Smooth muscle cell (in vitro differentiated cells): ENCODE measurements around the gene PXK. TPM values are rescaled to one million over a fixed set of nuclear protein-coding genes. Genes with fewer than 3 reads are reported as not detected.

Source experiments
- DNase-seq: peaks from one replicate; lab custom pipeline; 2025; ENCODE audit not compliant: unreplicated experiment; lab: John Stamatoyannopoulos, UW
- H2AFZ ChIP-seq: fragments of 200-600 bp; sonication (generic); 2 replicates; pipeline ENCODE4 v1.6.0; 2016; ENCODE audit warnings: antibody characterized with exemption, low read depth, mild to moderate bottlenecking
- H3F3A ChIP-seq: fragments of 200-600 bp; sonication (generic); 2 replicates; pipeline ENCODE4 v1.6.0; 2017; ENCODE audit warnings: antibody characterized with exemption, low read depth
- H3K27ac ChIP-seq: fragments of 200-600 bp; sonication (generic); 2 replicates; pipeline ENCODE4 v1.5.1; 2016; ENCODE audit warnings: low read depth, mild to moderate bottlenecking
- H3K27me3 ChIP-seq: fragments of 200-600 bp; sonication (generic); 2 replicates; pipeline ENCODE4 v1.6.1; 2016; ENCODE audit warnings: low read depth, mild to moderate bottlenecking
- H3K36me3 ChIP-seq: fragments of 200-600 bp; sonication (generic); 2 replicates; pipeline ENCODE4 v1.5.1; 2016; ENCODE audit warnings: low read depth
- H3K4me1 ChIP-seq: fragments of 200-600 bp; sonication (generic); 2 replicates; pipeline ENCODE4 v1.5.1; 2016; ENCODE audit warnings: low read depth
- H3K4me2 ChIP-seq: fragments of 200-600 bp; sonication (generic); 2 replicates; pipeline ENCODE4 v1.6.0; 2016; ENCODE audit warnings: mild to moderate bottlenecking
- H3K4me3 ChIP-seq: fragments of 200-600 bp; sonication (generic); 2 replicates; pipeline ENCODE4 v1.5.1; 2016; ENCODE audit warnings: mild to moderate bottlenecking
- H3K79me2 ChIP-seq: fragments of 200-600 bp; sonication (generic); 2 replicates; pipeline ENCODE4 v1.6.0; 2016; ENCODE audit warnings: low read depth, mild to moderate bottlenecking
- H3K9ac ChIP-seq: fragments of 200-600 bp; sonication (generic); 2 replicates; pipeline ENCODE4 v1.6.0; 2016; ENCODE audit warnings: low read depth
- H3K9me3 ChIP-seq: fragments of 200-600 bp; sonication (generic); replicated peaks from 2 replicates; pipeline ENCODE4 v1.5.1; 2016; ENCODE audit warnings: low read depth
- H4K20me1 ChIP-seq: fragments of 200-600 bp; sonication (generic); 2 replicates; pipeline ENCODE4 v1.6.0; 2016; ENCODE audit warnings: low read depth
- CTCF ChIP-seq: fragments of 200-600 bp; sonication (generic); IDR thresholded peaks from 2 replicates; pipeline ENCODE4 v1.5.1; 2017; ENCODE audit warnings: borderline replicate concordance, mild to moderate bottlenecking, antibody characterized with exemption; ENCODE audit not compliant: insufficient read depth, poor library complexity, severe bottlenecking
- WGBS: methylation state at CpG from one replicate; pipeline ENCODE4 v1.1.7; 2016; ENCODE audit warnings: low lambda C conversion rate; 5-methylcytosine and 5-hydroxymethylcytosine counted together
- polyA plus RNA-seq: library from polyadenylated mRNA; unstranded; fragments of >200 nt; fragmentation: Nextera tagmentation; extraction: Ambion mirVana; gene quantifications from 2 replicates; pipeline ENCODE4 v1.2.1, GENCODE V29; 2016
- total RNA-seq: library from RNA; depleted of rRNA; stranded (reverse); fragments of >200 nt; gene quantifications from 2 replicates; pipeline ENCODE4 v1.2.3, GENCODE V29; 2014

PXK gene
- total and polyA plus RNA-seq, 2 experiments from 2014 or later: 23.8 to 30.5 TPM

- no peak overlapping the region for H2AFZ ChIP-seq
- no peak for TF ChIP-seq CTCF
- H4K20me1 ChIP-seq: no peaks in the 10 kb centered on the region
- H3K79me2 ChIP-seq: no peaks in the 10 kb centered on the region
- no peak overlapping the region for H3K4me3 ChIP-seq
- no peaks in the 10 kb centered on the region for H3K27me3 ChIP-seq
- H3K9me3 ChIP-seq: peaks cover 8% of the 10 kb centered on the region
- H3K4me2 ChIP-seq: no peak overlapping the region
- no peak overlapping the region for H3K27ac ChIP-seq
- H3F3A ChIP-seq: no peaks in the 10 kb centered on the region
- H3K36me3 ChIP-seq: no peaks in the 10 kb centered on the region
- H3K4me1 ChIP-seq: no peaks in the 10 kb centered on the region
- H3K9ac ChIP-seq: no peak overlapping the region
- whole genome bisulfite sequencing: 96% methylated on average over 7 of the region's 10 CpGs
- DNase-seq: no peak
These were observed 39.8 kb upstream of the PXK start for GRCh38 chr3:58292866-58293265.

GRCh38 chr3:58293516-58293915 is 39.2 kb upstream of the PXK start:
- DNase-seq: no peak
- Histone ChIP-seq H3K27ac (no peak overlapping the region), H3K79me2 (no peaks in the 10 kb centered on the region), H3K36me3 (no peaks in the 10 kb centered on the region), H3K9me3 (peaks cover 8% of the 10 kb centered on the region), H4K20me1 (no peaks in the 10 kb centered on the region), H3F3A (no peaks in the 10 kb centered on the region), H2AFZ (no peak overlapping the region), H3K4me1 (no peaks in the 10 kb centered on the region), H3K4me3 (no peak overlapping the region), H3K4me2 (no peak overlapping the region), H3K27me3 (no peaks in the 10 kb centered on the region), H3K9ac (no peak overlapping the region)
- 92% methylated on average over 9 of the region's 9 CpGs for WGBS
- no peak for TF ChIP-seq CTCF

GRCh38 chr3:58296269-58296668 is 36.4 kb upstream of the PXK start:
- WGBS: 68% methylated on average over 5 of the region's 5 CpGs
- Histone ChIP-seq H3K4me3 (no peak overlapping the region), H2AFZ (no peak overlapping the region), H3F3A (no peaks in the 10 kb centered on the region), H3K27ac (no peak overlapping the region), H4K20me1 (no peaks in the 10 kb centered on the region), H3K36me3 (no peaks in the 10 kb centered on the region), H3K27me3 (peaks cover 3% of the 10 kb centered on the region), H3K4me1 (no peaks in the 10 kb centered on the region), H3K9ac (no peak overlapping the region), H3K79me2 (no peaks in the 10 kb centered on the region), H3K4me2 (no peak overlapping the region), H3K9me3 (peaks cover 8% of the 10 kb centered on the region)
- no peak for TF ChIP-seq CTCF
- DNase-seq: no peak

GRCh38 chr3:58296843-58297242 is 35.8 kb upstream of the PXK start:
- Histone ChIP-seq H3K9ac (no peak overlapping the region), H3K4me1 (no peaks in the 10 kb centered on the region), H3K27me3 (peaks cover 4% of the 10 kb centered on the region), H4K20me1 (no peaks in the 10 kb centered on the region), H3K27ac (no peak overlapping the region), H3K9me3 (peaks cover 8% of the 10 kb centered on the region), H3K36me3 (no peaks in the 10 kb centered on the region), H3F3A (no peaks in the 10 kb centered on the region), H2AFZ (no peak overlapping the region), H3K4me3 (no peak overlapping the region), H3K4me2 (no peak overlapping the region), H3K79me2 (no peaks in the 10 kb centered on the region)
- DNase-seq: no peak
- no peak for TF ChIP-seq CTCF
- WGBS: 85% methylated on average over 6 of the region's 6 CpGs
